SU-DHL-6 (cell line): ENCODE results near the gene TTC39B.

Source experiments
- EZH2phosphoT487 ChIP-seq: fragments of 200-600 bp; sonication (generic), shearing (Covaris generic); conservative IDR thresholded peaks from 2 replicates; pipeline ENCODE4 v1.6.1; 2018; ENCODE audit warnings: mild to moderate bottlenecking, antibody characterized with exemption, low read length, moderate library complexity, mixed read lengths
- TF ChIP-seq, protein P1 (sequence below): fragments of 200-600 bp; sonication (generic); IDR thresholded peaks from one replicate; pipeline ENCODE4 v1.5.1; 2017; ENCODE audit warnings: antibody characterized with exemption, mild to moderate bottlenecking, low read length, moderate library complexity; ENCODE audit not compliant: insufficient read depth, poor library complexity, severe bottlenecking

DNA sequence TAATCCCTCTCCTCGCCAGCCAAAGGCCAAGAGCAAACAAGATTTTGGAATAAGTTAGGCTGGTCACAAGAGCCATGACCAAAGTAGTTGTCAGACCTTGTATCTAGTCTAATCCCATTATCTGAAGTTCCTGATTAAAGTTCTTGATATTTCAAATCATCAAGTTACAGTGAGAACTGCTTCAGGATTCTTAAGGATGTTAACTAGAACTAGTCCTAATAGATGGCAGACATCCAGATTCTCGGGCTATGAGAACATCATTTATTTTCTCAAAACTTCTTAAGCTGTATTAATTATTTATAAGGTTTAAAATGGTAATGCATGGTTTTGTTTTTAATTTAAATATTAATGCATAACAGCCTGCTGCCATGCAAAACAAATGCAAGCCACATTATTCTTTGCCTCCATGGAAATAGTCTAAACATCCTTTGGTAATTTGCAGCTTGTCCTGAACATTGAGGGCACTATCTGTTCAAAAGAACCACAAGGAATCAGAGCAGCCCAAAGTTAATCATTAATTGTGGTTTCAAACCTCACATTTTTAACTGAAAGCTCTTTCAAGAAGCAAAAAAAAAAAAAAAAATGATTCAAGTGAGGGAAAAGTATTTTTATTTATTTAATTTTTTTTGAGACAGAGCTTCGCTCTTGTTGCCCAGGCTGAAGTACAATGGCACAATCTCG lies 95.1 kb downstream of the TTC39B start:
- TF ChIP-seq EZH2phosphoT487 = no peak
- TF ChIP-seq, protein P1, sequence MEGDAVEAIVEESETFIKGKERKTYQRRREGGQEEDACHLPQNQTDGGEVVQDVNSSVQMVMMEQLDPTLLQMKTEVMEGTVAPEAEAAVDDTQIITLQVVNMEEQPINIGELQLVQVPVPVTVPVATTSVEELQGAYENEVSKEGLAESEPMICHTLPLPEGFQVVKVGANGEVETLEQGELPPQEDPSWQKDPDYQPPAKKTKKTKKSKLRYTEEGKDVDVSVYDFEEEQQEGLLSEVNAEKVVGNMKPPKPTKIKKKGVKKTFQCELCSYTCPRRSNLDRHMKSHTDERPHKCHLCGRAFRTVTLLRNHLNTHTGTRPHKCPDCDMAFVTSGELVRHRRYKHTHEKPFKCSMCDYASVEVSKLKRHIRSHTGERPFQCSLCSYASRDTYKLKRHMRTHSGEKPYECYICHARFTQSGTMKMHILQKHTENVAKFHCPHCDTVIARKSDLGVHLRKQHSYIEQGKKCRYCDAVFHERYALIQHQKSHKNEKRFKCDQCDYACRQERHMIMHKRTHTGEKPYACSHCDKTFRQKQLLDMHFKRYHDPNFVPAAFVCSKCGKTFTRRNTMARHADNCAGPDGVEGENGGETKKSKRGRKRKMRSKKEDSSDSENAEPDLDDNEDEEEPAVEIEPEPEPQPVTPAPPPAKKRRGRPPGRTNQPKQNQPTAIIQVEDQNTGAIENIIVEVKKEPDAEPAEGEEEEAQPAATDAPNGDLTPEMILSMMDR = no peak
